Frontal cortex (tissue), 4 donors: Measurements from ENCODE around the gene TBCK. TPM values are rescaled to one million over a fixed set of nuclear protein-coding genes. Genes with fewer than 3 reads are reported as not detected.

Source experiments
- DNase-seq, 2 donors: peaks; one replicate each; pipeline ENCODE4 v3.0.0; 2012; ENCODE audit warnings: low spot score in 2 of 2
- FAIRE-seq: peaks from 2 replicates; lab custom pipeline; 2012; peaks lifted over from hg19 to GRCh38; lab: Jason Lieb, UNC
- total RNA-seq: library from RNA; depleted of rRNA; stranded (reverse); fragments of >200 nt; gene quantifications from one replicate; pipeline ENCODE4 v1.2.3, GENCODE V29; 2014
- donor health status: control.
- donor health status: control.
- donor health status: control.

The TBCK gene
- total RNA-seq, 1 donor from 2014 or later, result 116 TPM

- no peak for DNase-seq
- no peak for FAIRE-seq
These were observed 296.2 kb downstream of the TBCK start for GRCh38 chr4:106019771-106020170.

GRCh38 chr4:106017975-106018374, 298.0 kb downstream of the TBCK start:
- FAIRE-seq, result no peak
- DNase-seq, result no peak

- no peak for FAIRE-seq
- no peak for DNase-seq
These were observed 304.6 kb downstream of the TBCK start for GRCh38 chr4:106011387-106011786.

DNA sequence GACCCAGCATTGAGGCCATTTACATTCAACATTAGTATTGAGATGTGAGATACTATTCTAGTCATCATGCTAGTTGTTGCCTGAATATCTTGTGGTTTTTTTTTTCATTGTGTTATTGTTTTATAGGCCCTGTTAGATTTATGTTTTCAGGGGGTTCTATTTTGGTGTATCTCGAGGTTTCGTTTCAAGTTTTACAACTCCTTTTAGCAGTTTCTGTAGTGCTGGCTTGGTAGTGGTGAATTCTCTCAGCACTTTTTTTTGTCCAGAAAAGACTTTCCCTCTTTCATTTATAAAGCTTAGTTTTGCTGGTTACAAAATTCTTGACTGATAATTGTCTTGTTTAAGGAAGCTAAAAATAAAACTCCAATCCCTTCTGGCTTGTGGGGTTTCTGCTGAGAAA, 305.2 kb downstream of the TBCK start:
- FAIRE-seq (no peak), DNase-seq (no peak)

- FAIRE-seq, result no peak
- DNase-seq, result no peak
These were observed 313.0 kb downstream of the TBCK start for GRCh38 chr4:106002994-106003393.

DNA sequence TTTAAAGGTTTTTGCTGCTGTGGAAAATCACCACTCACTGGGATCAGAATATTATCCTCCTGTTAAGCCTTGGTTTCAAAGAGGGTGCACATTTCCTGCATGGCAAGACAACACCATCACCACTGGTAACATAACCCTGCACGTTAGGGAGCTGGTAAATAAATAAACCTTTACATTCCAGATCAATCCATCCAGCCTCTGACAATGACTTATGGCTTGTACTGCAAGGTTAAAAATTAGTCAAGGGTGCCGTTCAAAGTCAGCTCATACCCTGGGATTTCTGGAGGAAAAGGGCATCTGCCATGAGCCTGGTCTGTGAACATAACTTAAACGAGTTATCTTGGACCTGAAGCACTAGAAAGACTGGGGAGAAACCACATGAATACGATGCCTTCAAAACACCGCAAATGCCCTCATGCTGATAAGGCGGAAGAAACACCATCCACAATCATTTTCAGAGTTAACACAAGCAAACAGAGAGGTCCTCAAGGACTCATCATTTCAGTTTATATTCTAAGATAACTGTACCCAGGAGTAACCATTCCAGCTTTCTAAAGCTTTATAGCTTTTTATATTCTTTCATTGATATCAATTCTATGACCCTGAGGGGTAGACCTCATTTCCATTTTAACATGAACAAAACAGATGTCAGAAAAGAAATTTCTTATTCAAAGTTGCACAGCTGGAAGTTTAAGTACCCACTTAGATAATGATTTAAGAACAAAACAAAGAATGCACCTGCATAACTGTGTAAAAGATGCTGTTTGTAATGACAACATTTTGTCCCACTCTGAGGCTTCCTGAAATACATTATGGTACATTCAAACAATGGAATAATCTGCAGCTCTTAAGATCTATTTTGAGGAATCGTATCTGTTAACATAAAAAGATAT, 317.6 kb downstream of the TBCK start:
- FAIRE-seq, result no peak
- no peak for DNase-seq

- no peak for DNase-seq
- FAIRE-seq, result no peak
These were observed 319.2 kb downstream of the TBCK start for GRCh38 chr4:105996845-105997244.

DNA sequence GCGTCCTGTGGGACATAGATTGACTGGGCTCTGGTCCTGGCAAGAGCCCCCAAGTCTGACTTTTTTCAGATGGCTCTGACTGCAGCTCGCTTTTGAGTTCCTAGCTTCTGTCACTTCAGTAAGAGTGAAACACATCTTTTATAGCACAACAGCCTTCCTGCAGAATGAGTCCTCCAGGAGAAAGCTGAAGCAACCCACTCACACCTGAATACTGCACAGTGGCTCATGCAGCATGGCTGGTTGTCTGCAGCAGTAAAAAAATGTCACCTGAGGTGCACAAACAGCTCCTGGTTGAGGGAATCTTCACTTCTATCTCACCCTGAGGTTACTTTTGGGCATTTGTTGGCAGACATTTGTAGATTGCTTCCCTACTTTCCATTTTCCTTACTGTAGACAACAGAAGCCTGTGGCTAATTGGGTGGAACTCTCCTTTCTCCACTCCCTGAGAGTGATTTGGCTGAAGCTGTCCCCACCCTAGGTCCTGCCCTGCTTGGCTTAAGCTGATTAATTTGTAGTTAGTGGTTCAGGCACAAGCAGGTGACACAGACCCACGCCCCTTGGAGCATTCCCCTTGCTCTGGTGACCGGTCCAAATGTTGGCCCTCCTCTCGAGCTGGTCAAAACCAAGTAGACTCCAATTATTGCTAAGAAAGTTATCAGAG, 321.0 kb downstream of the TBCK start:
- DNase-seq (no peak), FAIRE-seq (no peak)

GRCh38 chr4:105994061-105994460, 321.9 kb downstream of the TBCK start:
- no peak for FAIRE-seq
- DNase-seq, result no peak

DNA sequence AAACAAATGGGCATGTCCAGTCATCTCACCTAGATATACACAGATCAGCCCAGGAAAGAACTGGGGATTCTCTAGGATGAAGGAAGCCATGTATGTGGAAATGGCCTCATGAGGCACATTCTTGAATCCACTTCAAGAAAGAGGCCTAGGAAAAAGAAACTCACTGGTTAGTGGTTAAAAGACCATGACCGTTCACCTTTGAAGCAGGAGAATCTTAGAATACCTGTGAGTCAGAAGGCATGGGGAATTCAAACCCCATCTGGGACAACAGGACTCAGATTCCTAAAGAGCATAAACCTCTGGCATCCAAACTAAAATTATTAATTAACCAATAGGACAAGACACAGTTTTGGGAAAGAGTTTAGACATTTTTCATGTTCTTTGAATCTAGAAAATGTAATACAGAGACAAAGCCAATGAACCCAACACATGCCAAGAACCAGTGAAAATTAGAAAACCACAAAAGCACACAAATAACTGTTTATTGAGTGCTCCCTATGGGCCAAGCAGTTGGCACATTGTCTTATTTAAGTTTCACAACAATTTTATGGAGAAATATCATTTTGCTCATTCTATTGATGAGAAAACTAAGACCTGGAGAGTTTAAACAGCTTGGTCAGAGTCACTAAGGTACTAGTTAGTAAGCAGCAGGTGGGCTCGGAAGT, 323.2 kb downstream of the TBCK start:
- FAIRE-seq (no peak), DNase-seq (no peak)

GRCh38 chr4:105991726-105992125, 324.3 kb downstream of the TBCK start:
- no peak for DNase-seq
- FAIRE-seq, result no peak

Other genes with a start within 250 kb of the TBCK start
- gene AIMP1, start 341 bp upstream of the TBCK start, total RNA-seq, result 22.4 TPM
- gene GIMD1, start 52.6 kb upstream of the TBCK start, total RNA-seq, result not detected